SK-N-SH (cell line): Measurements from ENCODE around the gene SCD5. TPM values are rescaled to one million over a fixed set of nuclear protein-coding genes. Genes with fewer than 3 reads are reported as not detected.

Experiments
- CTCF ChIA-PET: fragments of 300-600, 350-600 bp; formaldehyde crosslinking; extraction: SDS; loops from one replicate; lab custom pipeline; 2021; lab: Yijun Ruan, JAX
- POLR2A ChIA-PET: fragments of 350-600 bp; sonication (Branson Sonifier 250); formaldehyde crosslinking; extraction: SDS; loops from one replicate; lab custom pipeline; 2020; ENCODE audit warnings: antibody characterized with exemption, inconsistent platforms; lab: Yijun Ruan, JAX
- DNase-seq: peaks from one replicate; pipeline ENCODE4 v3.0.0; 2012
- H2AFZ ChIP-seq: fragments of 200-600 bp; sonication (generic); 2 replicates; pipeline ENCODE4 v1.8.1; 2016; ENCODE audit warnings: antibody characterized with exemption, mild to moderate bottlenecking, low read depth
- H3F3A ChIP-seq: fragments of 200-600 bp; sonication (generic); replicated peaks from 2 replicates; pipeline ENCODE3; 2016; ENCODE audit warnings: antibody characterized with exemption, mild to moderate bottlenecking; ENCODE audit not compliant: insufficient read depth
- H3K27ac ChIP-seq, 2 experiments: fragments of 200-500 bp in 1 of 2; fragments of 200-600 bp in 1 of 2; sonication (Bioruptor generic) in 1 of 2; sonication (generic), shearing (Covaris generic) in 1 of 2; 2 replicates each; pipeline versions ENCODE4 v1.5.1 to v1.6.1; 2014 to 2016; ENCODE audit warnings: low read depth in 2 of 2, inconsistent platforms in 1 of 2, low read length in 1 of 2, mild to moderate bottlenecking in 1 of 2, mixed read lengths in 1 of 2
- H3K27me3 ChIP-seq: fragments of 200-600 bp; sonication (generic), shearing (Covaris generic); 2 replicates; pipeline ENCODE4 v1.6.1; 2016; ENCODE audit warnings: mixed run types; ENCODE audit not compliant: insufficient read depth
- H3K36me3 ChIP-seq, 2 experiments: fragments of 200-500 bp in 1 of 2; fragments of 200-600 bp in 1 of 2; sonication (Bioruptor generic) in 1 of 2; sonication (generic) in 1 of 2; replicated peaks in 1 of 2; 2 replicates each; pipeline versions ENCODE3 to v1.5.1; 2014 to 2016; ENCODE audit warnings: low read length in 1 of 2, mild to moderate bottlenecking in 1 of 2; ENCODE audit not compliant: insufficient read depth in 2 of 2, control insufficient read depth in 1 of 2
- H3K4me1 ChIP-seq, 2 experiments: fragments of 200-500 bp in 1 of 2; fragments of 200-600 bp in 1 of 2; sonication (Bioruptor generic) in 1 of 2; sonication (generic), shearing (Covaris generic) in 1 of 2; 2 replicates each; pipeline versions ENCODE4 v1.5.1 to v1.6.1; 2014 to 2016; ENCODE audit warnings: low read depth in 1 of 2, low read length in 1 of 2, mixed run types in 1 of 2; ENCODE audit not compliant: insufficient read depth in 2 of 2, control insufficient read depth in 1 of 2
- H3K4me2 ChIP-seq: fragments of 200-600 bp; sonication (generic), shearing (Covaris generic); 2 replicates; pipeline ENCODE4 v1.6.1; 2017; ENCODE audit warnings: mixed run types
- H3K4me3 ChIP-seq, 2 experiments: fragments of 200-500 bp in 1 of 2; fragments of 200-600 bp in 1 of 2; sonication (Bioruptor generic) in 1 of 2; sonication (generic), shearing (Covaris generic) in 1 of 2; 2 replicates each; pipeline versions ENCODE4 v1.5.1 to v1.8.1; 2014 to 2016; ENCODE audit warnings: low read depth in 2 of 2, inconsistent platforms in 1 of 2, low read length in 1 of 2, mild to moderate bottlenecking in 1 of 2, mixed read lengths in 1 of 2, moderate library complexity in 1 of 2
- H3K79me2 ChIP-seq: fragments of 200-600 bp; sonication (generic); 2 replicates; pipeline ENCODE4 v1.8.1; 2017; ENCODE audit warnings: mild to moderate bottlenecking; ENCODE audit not compliant: insufficient read depth
- H3K9ac ChIP-seq: fragments of 200-600 bp; sonication (generic); 2 replicates; pipeline ENCODE4 v1.6.1; 2017; ENCODE audit warnings: mixed run types
- H3K9me2 ChIP-seq: fragments of 200-600 bp; sonication (generic); 2 replicates; pipeline ENCODE4 v1.6.1; 2017; ENCODE audit warnings: mixed run types
- H3K9me3 ChIP-seq: fragments of 200-600 bp; sonication (generic); 2 replicates; pipeline ENCODE4 v1.6.1; 2017; ENCODE audit warnings: mixed run types, mild to moderate bottlenecking, moderate library complexity
- H4K20me1 ChIP-seq: fragments of 200-600 bp; sonication (generic); 2 replicates; pipeline ENCODE4 v1.6.1; 2017; ENCODE audit warnings: mild to moderate bottlenecking, mixed run types; ENCODE audit not compliant: insufficient read depth
- CHD2 ChIP-seq: fragments of 150-350 bp; IDR thresholded peaks from 2 replicates; pipeline ENCODE4 v1.6.1; 2018; ENCODE audit warnings: low read length; ENCODE audit not compliant: partially characterized antibody
- ELF1 ChIP-seq: IDR thresholded peaks from 2 replicates; pipeline ENCODE4 v1.4.0; 2012
- EP300 ChIP-seq, 2 experiments: IDR thresholded peaks; 2 replicates each; pipeline versions ENCODE4 v1.4.0 to v1.6.1; 2012; ENCODE audit warnings: borderline replicate concordance in 1 of 2, low read depth in 1 of 2, low read length in 1 of 2
- FOXM1 ChIP-seq: IDR thresholded peaks from 2 replicates; pipeline ENCODE4 v1.4.0; 2012; ENCODE audit warnings: low read depth, mild to moderate bottlenecking
- GABPA ChIP-seq: IDR thresholded peaks from 2 replicates; pipeline ENCODE4 v1.4.0; 2012; ENCODE audit warnings: low read depth, mild to moderate bottlenecking
- GATA2 ChIP-seq: sonication (generic); formaldehyde crosslinking; IDR thresholded peaks from 2 replicates; pipeline ENCODE4 v1.5.0; 2020; ENCODE audit warnings: mild to moderate bottlenecking, missing genetic modification reagents
- MEF2A ChIP-seq: IDR thresholded peaks from 2 replicates; pipeline ENCODE4 v1.4.0; 2012; ENCODE audit warnings: low read depth, borderline replicate concordance
- MXI1 ChIP-seq: IDR thresholded peaks from 2 replicates; pipeline ENCODE4 v1.6.1; 2012; ENCODE audit warnings: mild to moderate bottlenecking, low read depth, low read length, improper control_type of control experiment
- RAD21 ChIP-seq: IDR thresholded peaks from 2 replicates; pipeline ENCODE4 v1.6.1; 2012; ENCODE audit warnings: mild to moderate bottlenecking, low read length
- RCOR1 ChIP-seq: fragments of 150-350 bp; IDR thresholded peaks from 2 replicates; pipeline ENCODE4 v1.6.1; 2017; ENCODE audit warnings: antibody characterized with exemption, low read length
- REST ChIP-seq: IDR thresholded peaks from 2 replicates; pipeline ENCODE4 v1.6.1; 2012; ENCODE audit warnings: mild to moderate bottlenecking, low read depth, low read length, moderate library complexity
- RFX5 ChIP-seq: IDR thresholded peaks from 2 replicates; pipeline ENCODE4 v1.6.1; 2012; ENCODE audit warnings: mild to moderate bottlenecking, improper control_type of control experiment, low read length
- SIN3A ChIP-seq: IDR thresholded peaks from 2 replicates; pipeline ENCODE4 v1.6.1; 2012; ENCODE audit warnings: low read depth, mild to moderate bottlenecking, low read length, moderate library complexity, borderline replicate concordance
- SMC3 ChIP-seq: IDR thresholded peaks from 2 replicates; pipeline ENCODE4 v1.6.1; 2012; ENCODE audit warnings: low read depth, low read length, improper control_type of control experiment
- USF1 ChIP-seq: IDR thresholded peaks from 2 replicates; pipeline ENCODE4 v1.4.0; 2012; ENCODE audit warnings: low read depth, borderline replicate concordance
- WGBS: methylation state at CpG from one replicate; pipeline ENCODE4 v1.1.6; 2017; ENCODE audit warnings: low lambda C conversion rate; 5-methylcytosine and 5-hydroxymethylcytosine counted together
- polyA plus RNA-seq, 3 experiments: library from polyadenylated mRNA; depleted of rRNA; stranded (reverse); fragments of >200 nt; gene quantifications; 2 replicates each; pipeline ENCODE4 v1.2.3, GENCODE V29; 2012
- TF ChIP-seq, protein P1 (sequence below): IDR thresholded peaks from 2 replicates; pipeline ENCODE4; 2012

SCD5 gene
- polyA plus RNA-seq, 1 of the 3 experiments (the other 2 are of a cell fraction): 23.7 TPM

DNA sequence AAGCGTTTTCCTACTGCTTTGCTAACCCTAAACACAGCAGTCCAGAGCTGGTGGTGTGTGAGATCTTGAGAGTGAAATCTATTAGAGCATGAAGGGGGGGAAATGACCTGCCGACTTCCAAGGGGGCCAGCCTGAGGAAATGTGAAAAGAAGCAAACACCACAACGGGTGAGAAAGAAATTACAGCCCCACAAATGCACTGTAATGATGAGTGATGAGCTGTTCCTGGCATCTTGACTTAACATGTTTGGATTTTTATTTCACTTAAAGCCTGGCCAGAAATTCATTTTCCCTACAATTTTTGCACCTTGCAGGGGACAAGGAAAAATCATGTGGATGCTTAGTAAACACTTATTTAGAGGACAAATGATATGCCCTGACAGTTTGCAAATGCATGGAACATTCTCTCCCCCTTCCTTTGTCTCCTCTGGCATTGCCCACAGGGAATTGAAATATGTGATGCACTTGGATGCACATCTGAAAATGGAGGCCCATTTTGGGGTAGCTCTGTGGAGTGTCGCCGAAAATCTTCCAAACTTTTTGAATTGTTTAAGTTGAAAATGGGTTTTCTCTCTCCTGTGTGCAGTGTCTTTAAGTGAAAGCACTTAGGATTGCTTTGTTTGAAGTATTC, 152.5 kb downstream of the SCD5 start:
- H3K9ac ChIP-seq: no peak overlapping the region
- no peaks in the 10 kb centered on the region for H3F3A ChIP-seq
- no peak overlapping the region for H2AFZ ChIP-seq
- H3K36me3 ChIP-seq: peaks cover 0 to 3% of the 10 kb centered on the region in 2 experiments
- H3K79me2 ChIP-seq: no peaks in the 10 kb centered on the region
- DNase-seq: no peak
- H3K4me3 ChIP-seq: no peak overlapping the region
- no peak overlapping the region for H3K4me2 ChIP-seq
- no peaks in the 10 kb centered on the region for H3K9me3 ChIP-seq
- POLR2A ChIA-PET: no interaction called here
- CTCF ChIA-PET: interaction anchor here (2.0 kb wide), 1 partner anchor 76 kb away, joined by 5 read pairs; no protein-coding TSS in a partner anchor
- TF ChIP-seq RCOR1: no peak
- H4K20me1 ChIP-seq: no peaks in the 10 kb centered on the region
- 76% methylated on average over 5 of the region's 5 CpGs for WGBS
- no peaks in the 10 kb centered on the region for H3K27me3 ChIP-seq
- H3K4me1 ChIP-seq: peaks cover 0 to 15% of the 10 kb centered on the region in 2 experiments; a peak in 2 of 4 replicates
- H3K9me2 ChIP-seq: no peaks in the 10 kb centered on the region
- no peak overlapping the region for H3K27ac ChIP-seq

- TF ChIP-seq CHD2 (no peak), RFX5 (no peak), REST (no peak), ELF1 (no peak), MEF2A (no peak), EP300 (IDR thresholded peaks at IDR 0.05; ENCODE audit: borderline replicate concordance in 1 of 2, low read depth in 1 of 2, low read length in 1 of 2) (no peak), MXI1 (no peak), RAD21 (no peak), USF1 (no peak), FOXM1 (no peak), GATA2 (no peak), SMC3 (no peak), SIN3A (no peak), GABPA (no peak)
- TF ChIP-seq, protein P1, sequence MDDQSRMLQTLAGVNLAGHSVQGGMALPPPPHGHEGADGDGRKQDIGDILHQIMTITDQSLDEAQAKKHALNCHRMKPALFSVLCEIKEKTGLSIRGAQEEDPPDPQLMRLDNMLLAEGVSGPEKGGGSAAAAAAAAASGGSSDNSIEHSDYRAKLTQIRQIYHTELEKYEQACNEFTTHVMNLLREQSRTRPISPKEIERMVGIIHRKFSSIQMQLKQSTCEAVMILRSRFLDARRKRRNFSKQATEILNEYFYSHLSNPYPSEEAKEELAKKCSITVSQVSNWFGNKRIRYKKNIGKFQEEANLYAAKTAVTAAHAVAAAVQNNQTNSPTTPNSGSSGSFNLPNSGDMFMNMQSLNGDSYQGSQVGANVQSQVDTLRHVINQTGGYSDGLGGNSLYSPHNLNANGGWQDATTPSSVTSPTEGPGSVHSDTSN: no peak
- H3F3A ChIP-seq: no peaks in the 10 kb centered on the region
- no peaks in the 10 kb centered on the region for H3K79me2 ChIP-seq
- H3K9me3 ChIP-seq: no peaks in the 10 kb centered on the region
- no peak overlapping the region for H3K9ac ChIP-seq
- no peak overlapping the region for H3K4me2 ChIP-seq
- no peaks in the 10 kb centered on the region for H3K9me2 ChIP-seq
- peak overlapping the region in 1 of 2 experiments; percentile 62; a peak in 2 of 4 replicates for H3K27ac ChIP-seq
- CTCF ChIA-PET: interaction anchor here (2.0 kb wide), 1 partner anchor 77 kb away, joined by 5 read pairs; no protein-coding TSS in a partner anchor
- no peaks in the 10 kb centered on the region for H4K20me1 ChIP-seq
- H3K36me3 ChIP-seq: peaks cover 0 to 3% of the 10 kb centered on the region in 2 experiments
- no peak for DNase-seq
- peaks cover 0 to 15% of the 10 kb centered on the region in 2 experiments; a peak in 2 of 4 replicates for H3K4me1 ChIP-seq
- no peak overlapping the region for H3K4me3 ChIP-seq
- POLR2A ChIA-PET: no interaction called here
- no peaks in the 10 kb centered on the region for H3K27me3 ChIP-seq
- no peak overlapping the region for H2AFZ ChIP-seq
- 73% methylated on average over 4 of the region's 4 CpGs for WGBS
Observed at GRCh38 chr4:82644734-82645126, 153.9 kb downstream of the SCD5 start.
